GM12801 (cell line): ENCODE results near the gene CIAPIN1.

ENCODE experiments used
- TF ChIP-seq, protein P1 (sequence below): IDR thresholded peaks from one replicate; pipeline ENCODE4 v1.5.1; 2011; ENCODE audit warnings: control low read depth; ENCODE audit not compliant: insufficient read length; ENCODE audit errors: extremely low read depth

CIAPIN1 gene

GRCh38 chr16:57447186-57447962, at the start of gene CIAPIN1, which contains the start of gene COQ9:
TSS of gene CIAPIN1 (minus strand) at chr16:57447385. CDS start at chr16:57440928, 6,457 bp downstream.
TSS of gene COQ9 (plus strand) at chr16:57447479. CDS start at chr16:57447506, 27 bp downstream.
- TF ChIP-seq, protein P1, sequence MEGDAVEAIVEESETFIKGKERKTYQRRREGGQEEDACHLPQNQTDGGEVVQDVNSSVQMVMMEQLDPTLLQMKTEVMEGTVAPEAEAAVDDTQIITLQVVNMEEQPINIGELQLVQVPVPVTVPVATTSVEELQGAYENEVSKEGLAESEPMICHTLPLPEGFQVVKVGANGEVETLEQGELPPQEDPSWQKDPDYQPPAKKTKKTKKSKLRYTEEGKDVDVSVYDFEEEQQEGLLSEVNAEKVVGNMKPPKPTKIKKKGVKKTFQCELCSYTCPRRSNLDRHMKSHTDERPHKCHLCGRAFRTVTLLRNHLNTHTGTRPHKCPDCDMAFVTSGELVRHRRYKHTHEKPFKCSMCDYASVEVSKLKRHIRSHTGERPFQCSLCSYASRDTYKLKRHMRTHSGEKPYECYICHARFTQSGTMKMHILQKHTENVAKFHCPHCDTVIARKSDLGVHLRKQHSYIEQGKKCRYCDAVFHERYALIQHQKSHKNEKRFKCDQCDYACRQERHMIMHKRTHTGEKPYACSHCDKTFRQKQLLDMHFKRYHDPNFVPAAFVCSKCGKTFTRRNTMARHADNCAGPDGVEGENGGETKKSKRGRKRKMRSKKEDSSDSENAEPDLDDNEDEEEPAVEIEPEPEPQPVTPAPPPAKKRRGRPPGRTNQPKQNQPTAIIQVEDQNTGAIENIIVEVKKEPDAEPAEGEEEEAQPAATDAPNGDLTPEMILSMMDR: no peak

- TF ChIP-seq, protein P1: no peak
These were observed 46.6 kb upstream of the CIAPIN1 start for GRCh38 chr16:57493767-57494166.

GRCh38 chr16:57489229-57489628, 42.0 kb upstream of the CIAPIN1 start:
- TF ChIP-seq, protein P1: no peak

- TF ChIP-seq, protein P1: no peak
These were observed 40.0 kb upstream of the CIAPIN1 start for GRCh38 chr16:57486858-57487834.

GRCh38 chr16:57485916-57486857, 39.0 kb upstream of the CIAPIN1 start, which contains the start of gene DOK4:
TSS of gene DOK4 (minus strand) at chr16:57486493. CDS start at chr16:57479507, 6,986 bp downstream.
- TF ChIP-seq, protein P1: no peak

GRCh38 chr16:57485091-57485915, 38.1 kb upstream of the CIAPIN1 start:
- TF ChIP-seq, protein P1: no peak
